ENCODE results near the gene EFCAB10. TPM values are rescaled to one million over a fixed set of nuclear protein-coding genes. Genes with fewer than 3 reads are reported as not detected.

Gene EFCAB10
- total RNA-seq, 1 donor from 2014 or later, result not detected

DNA sequence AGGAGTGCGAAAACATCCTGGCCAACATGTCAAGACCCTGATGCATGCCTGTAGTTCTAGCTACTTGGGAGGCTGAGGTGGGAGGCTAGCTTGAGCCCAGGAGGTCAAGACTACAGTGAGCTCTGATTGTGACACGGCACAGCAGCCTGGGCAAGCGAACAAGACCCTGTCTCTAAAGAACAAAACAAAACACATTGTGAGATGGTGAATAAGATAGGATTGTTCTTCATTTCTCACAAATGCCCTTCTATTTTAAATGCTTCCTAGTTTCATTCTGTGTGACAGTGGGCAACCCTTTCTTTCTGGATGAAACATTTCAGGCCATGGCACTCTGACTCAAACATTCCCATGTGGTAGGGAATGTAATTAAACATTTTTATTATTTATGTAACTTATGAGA, 13.5 kb downstream of the EFCAB10 start:
- peaks cover 39 to 50% of the 10 kb centered on the region in 2 donors for H3K36me3 ChIP-seq
- intact Hi-C loops (cut with DNase I), result no loop called here
- H3K27me3 ChIP-seq, result no peaks in the 10 kb centered on the region
- no peaks in the 10 kb centered on the region for H3K9me3 ChIP-seq
- no peak overlapping the region for H3K4me3 ChIP-seq
- TF ChIP-seq, protein P1, sequence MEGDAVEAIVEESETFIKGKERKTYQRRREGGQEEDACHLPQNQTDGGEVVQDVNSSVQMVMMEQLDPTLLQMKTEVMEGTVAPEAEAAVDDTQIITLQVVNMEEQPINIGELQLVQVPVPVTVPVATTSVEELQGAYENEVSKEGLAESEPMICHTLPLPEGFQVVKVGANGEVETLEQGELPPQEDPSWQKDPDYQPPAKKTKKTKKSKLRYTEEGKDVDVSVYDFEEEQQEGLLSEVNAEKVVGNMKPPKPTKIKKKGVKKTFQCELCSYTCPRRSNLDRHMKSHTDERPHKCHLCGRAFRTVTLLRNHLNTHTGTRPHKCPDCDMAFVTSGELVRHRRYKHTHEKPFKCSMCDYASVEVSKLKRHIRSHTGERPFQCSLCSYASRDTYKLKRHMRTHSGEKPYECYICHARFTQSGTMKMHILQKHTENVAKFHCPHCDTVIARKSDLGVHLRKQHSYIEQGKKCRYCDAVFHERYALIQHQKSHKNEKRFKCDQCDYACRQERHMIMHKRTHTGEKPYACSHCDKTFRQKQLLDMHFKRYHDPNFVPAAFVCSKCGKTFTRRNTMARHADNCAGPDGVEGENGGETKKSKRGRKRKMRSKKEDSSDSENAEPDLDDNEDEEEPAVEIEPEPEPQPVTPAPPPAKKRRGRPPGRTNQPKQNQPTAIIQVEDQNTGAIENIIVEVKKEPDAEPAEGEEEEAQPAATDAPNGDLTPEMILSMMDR (IDR thresholded peaks at IDR 0.05), result no peak
- no peak overlapping the region for H3K27ac ChIP-seq
- H3K4me1 ChIP-seq, result no peaks in the 10 kb centered on the region
- DNase-seq (ENCODE audit: low spot score in 2 of 2), result no peak

DNA sequence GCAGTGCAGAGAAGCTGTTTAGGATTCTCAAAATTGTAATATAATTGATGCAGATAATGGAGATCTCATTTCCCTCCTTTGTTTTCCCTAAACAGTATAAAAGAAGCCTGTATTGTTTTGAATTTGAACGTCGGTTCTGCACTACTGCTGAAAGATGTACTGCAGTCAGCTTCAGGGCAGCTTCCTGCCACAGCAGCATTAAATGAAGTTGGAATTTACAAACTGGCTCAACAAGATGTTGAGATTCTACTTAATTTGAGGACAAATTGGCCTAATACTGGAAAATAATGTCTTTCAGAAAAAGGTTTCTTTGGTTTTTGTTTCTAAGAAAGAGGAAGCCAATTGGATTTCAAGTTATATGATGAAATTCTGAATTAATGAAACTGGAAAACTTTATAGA, 14.3 kb downstream of the EFCAB10 start:
- H3K36me3 ChIP-seq, result peaks cover 46 to 56% of the 10 kb centered on the region in 2 donors
- intact Hi-C loops (cut with DNase I), result no loop called here
- H3K9me3 ChIP-seq, result no peaks in the 10 kb centered on the region
- DNase-seq (ENCODE audit: low spot score in 2 of 2), result no peak
- H3K4me1 ChIP-seq, result no peaks in the 10 kb centered on the region
- no peak overlapping the region for H3K27ac ChIP-seq
- no peak overlapping the region for H3K4me3 ChIP-seq
- no peaks in the 10 kb centered on the region for H3K27me3 ChIP-seq
- TF ChIP-seq, protein P1 (IDR thresholded peaks at IDR 0.05), result no peak

DNA sequence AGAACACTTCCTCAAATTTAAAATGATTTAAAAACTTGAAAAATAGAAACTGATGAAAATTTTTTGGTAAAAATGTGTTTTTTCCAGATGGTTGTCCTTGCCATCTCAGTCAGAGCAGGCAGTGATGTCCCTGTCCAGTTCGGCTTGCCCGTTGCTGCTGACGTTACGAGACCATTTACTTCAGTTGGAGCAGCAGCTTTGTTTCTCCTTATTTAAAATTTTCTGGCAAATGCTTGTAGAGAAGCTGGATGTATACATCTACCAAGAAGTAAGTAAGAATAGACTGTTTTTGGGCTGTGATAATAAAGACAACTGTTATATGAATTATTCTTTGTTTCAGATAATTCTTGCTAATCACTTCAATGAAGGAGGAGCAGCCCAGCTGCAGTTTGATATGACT, 16.1 kb downstream of the EFCAB10 start:
- no peaks in the 10 kb centered on the region for H3K27me3 ChIP-seq
- H3K27ac ChIP-seq, result no peak overlapping the region
- no peak for DNase-seq (ENCODE audit: low spot score in 2 of 2)
- TF ChIP-seq, protein P1 (IDR thresholded peaks at IDR 0.05), result no peak
- H3K4me1 ChIP-seq, result no peaks in the 10 kb centered on the region
- H3K9me3 ChIP-seq, result no peaks in the 10 kb centered on the region
- intact Hi-C loops (cut with DNase I), result no loop called here
- H3K36me3 ChIP-seq, result peaks cover 59 to 70% of the 10 kb centered on the region in 2 donors
- H3K4me3 ChIP-seq, result no peak overlapping the region

DNA sequence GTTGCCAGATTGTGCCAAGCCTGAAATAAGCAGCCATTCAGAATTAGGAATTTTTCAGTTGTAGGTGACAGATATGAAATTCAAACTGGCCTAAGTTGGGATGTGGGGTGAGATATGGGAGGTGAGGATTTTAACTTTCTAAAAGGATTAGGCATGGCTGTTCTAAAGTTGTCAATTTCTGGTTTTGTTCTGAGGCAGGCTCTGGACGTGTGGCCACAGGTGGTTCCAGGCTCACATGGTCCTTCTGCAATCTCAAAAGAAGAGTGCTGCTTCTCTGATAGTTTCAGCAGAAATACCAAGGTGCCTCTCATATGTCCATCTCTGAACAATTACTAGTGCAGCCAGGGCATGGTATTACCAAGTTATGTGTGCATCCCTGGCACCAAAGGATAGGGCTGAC, 21.4 kb downstream of the EFCAB10 start:
- H3K36me3 ChIP-seq, result peaks cover 71 to 74% of the 10 kb centered on the region in 2 donors
- H3K9me3 ChIP-seq, result no peaks in the 10 kb centered on the region
- no peak for DNase-seq (ENCODE audit: low spot score in 2 of 2)
- no peak overlapping the region for H3K27ac ChIP-seq
- no peaks in the 10 kb centered on the region for H3K4me1 ChIP-seq
- intact Hi-C loops (cut with DNase I), result no loop called here
- TF ChIP-seq, protein P1 (IDR thresholded peaks at IDR 0.05), result no peak
- no peaks in the 10 kb centered on the region for H3K27me3 ChIP-seq
- H3K4me3 ChIP-seq, result no peak overlapping the region

DNA sequence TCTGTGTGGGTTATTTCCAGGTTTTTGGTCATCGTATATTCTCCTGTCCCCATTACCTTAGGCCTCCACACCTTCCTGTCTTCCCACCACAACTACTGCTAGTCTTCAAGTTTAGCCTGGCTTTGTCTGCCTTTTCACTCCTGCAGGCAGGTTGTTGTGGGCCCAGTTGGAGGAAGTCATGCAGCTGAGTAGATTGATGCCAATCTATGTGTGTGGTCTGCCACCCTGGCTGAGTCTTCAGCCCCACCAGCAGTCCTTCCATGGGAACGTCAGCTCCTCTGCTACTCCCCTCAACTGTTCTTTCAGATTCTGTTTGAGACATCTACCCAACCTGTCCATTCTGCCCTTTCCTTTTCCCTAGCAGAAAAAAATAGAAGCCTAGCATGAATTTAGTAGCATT, 43.0 kb downstream of the EFCAB10 start:
- Histone ChIP-seq H3K36me3 (peaks cover 41 to 60% of the 10 kb centered on the region in 2 donors), H3K9me3 (no peaks in the 10 kb centered on the region), H3K27ac (no peak overlapping the region), H3K27me3 (no peaks in the 10 kb centered on the region), H3K4me1 (peaks cover 0 to 4% of the 10 kb centered on the region in 2 donors), H3K4me3 (no peak overlapping the region)
- intact Hi-C loops (cut with DNase I), result no loop called here
- TF ChIP-seq, protein P1 (IDR thresholded peaks at IDR 0.05), result no peak
- DNase-seq (ENCODE audit: low spot score in 2 of 2), result no peak
